HepG2 (cell line): ENCODE results near the gene SRCIN1. TPM values are rescaled to one million over a fixed set of nuclear protein-coding genes. Genes with fewer than 3 reads are reported as not detected.

Experiments
- CBX5 ChIP-seq: sonication (generic); formaldehyde crosslinking; IDR thresholded peaks from 2 replicates; pipeline ENCODE4 v1.4.0; 2020; ENCODE audit warnings: missing genetic modification reagents, borderline replicate concordance
- CENPX ChIP-seq: sonication (generic); formaldehyde crosslinking; IDR thresholded peaks from 2 replicates; pipeline ENCODE4 v1.9.0; 2021; ENCODE audit warnings: mild to moderate bottlenecking, missing genetic modification reagents, moderate library complexity
- HNF4A ChIP-seq: sonication (generic); formaldehyde crosslinking; IDR thresholded peaks from 2 replicates; pipeline ENCODE4 v1.4.0; 2020; ENCODE audit warnings: missing genetic modification reagents
- KDM5A ChIP-seq: fragments of 200-600 bp; sonication (generic); IDR thresholded peaks from 2 replicates; pipeline ENCODE4 v1.7.0; 2018; ENCODE audit warnings: antibody characterized with exemption, mild to moderate bottlenecking, low read length, borderline replicate concordance
- MAFG ChIP-seq: sonication (generic); formaldehyde crosslinking; IDR thresholded peaks from 2 replicates; pipeline ENCODE4 v1.5.1; 2020; ENCODE audit warnings: mild to moderate bottlenecking, missing genetic modification reagents
- MAFK ChIP-seq, 2 experiments: IDR thresholded peaks in 1 of 2; conservative IDR thresholded peaks in 1 of 2; 2 replicates each; pipeline ENCODE4 v1.6.1; 2011; ENCODE audit warnings: improper control_type of control experiment in 2 of 2, low read length in 2 of 2
- PCBP1 ChIP-seq: fragments of 200-400 bp; formaldehyde crosslinking; IDR thresholded peaks from 2 replicates; pipeline ENCODE4 v1.6.1; 2017; ENCODE audit warnings: mild to moderate bottlenecking, low read depth, low read length, borderline replicate concordance
- POLR2AphosphoS2 ChIP-seq: IDR thresholded peaks from 2 replicates; pipeline ENCODE4 v1.6.1; 2011; ENCODE audit warnings: low read depth, low read length, improper control_type of control experiment
- SPEN ChIP-seq: sonication (generic); formaldehyde crosslinking; IDR thresholded peaks from 2 replicates; pipeline ENCODE4 v1.5.1; 2020; ENCODE audit warnings: low read depth, mild to moderate bottlenecking, missing genetic modification reagents
- TBL1XR1 ChIP-seq: fragments of 150-350 bp; IDR thresholded peaks from 2 replicates; pipeline ENCODE4 v1.6.1; 2014; ENCODE audit warnings: borderline replicate concordance, low read length; ENCODE audit not compliant: partially characterized antibody
- XRCC5 ChIP-seq: fragments of 200-400 bp; formaldehyde crosslinking; optimal IDR thresholded peaks from 2 replicates; pipeline ENCODE3; 2017; ENCODE audit warnings: mild to moderate bottlenecking, low read length
- ZFYVE20 ChIP-seq: sonication (generic); formaldehyde crosslinking; IDR thresholded peaks from 2 replicates; pipeline ENCODE4 v1.8.0; 2023; ENCODE audit warnings: low read depth, mild to moderate bottlenecking, moderate library complexity, missing genetic modification reagents, borderline replicate concordance
- ZNF232 ChIP-seq: sonication (generic); formaldehyde crosslinking; IDR thresholded peaks from 2 replicates; pipeline ENCODE4 v1.4.0; 2020; ENCODE audit warnings: missing genetic modification reagents, borderline replicate concordance
- ZNF451 ChIP-seq: sonication (generic); formaldehyde crosslinking; IDR thresholded peaks from 2 replicates; pipeline ENCODE4 v1.5.0; 2020; ENCODE audit warnings: mild to moderate bottlenecking, missing genetic modification reagents
- ZNF768 ChIP-seq: sonication (generic); formaldehyde crosslinking; IDR thresholded peaks from 2 replicates; pipeline ENCODE4 v1.4.0; 2020; ENCODE audit warnings: missing genetic modification reagents
- polyA plus RNA-seq, 8 experiments: library from polyadenylated mRNA; depleted of rRNA in 3 of 8; stranded (reverse) in 7 of 8; unstranded in 1 of 8; fragments of >200 nt; fragmentation: Illumina TruSeq in 4 of 8; extraction: Trizol in 4 of 8; gene quantifications; 2 replicates each; pipeline versions ENCODE4 v1.2.1 to v1.2.3, GENCODE V29; 2011 to 2016; ENCODE audit warnings: low read depth in 4 of 8, missing spikeins in 1 of 8, mixed read lengths in 1 of 8; ENCODE audit not compliant: insufficient read depth in 1 of 8
- total RNA-seq, 5 experiments: library from RNA; depleted of rRNA; stranded (reverse); fragments of >200 nt; fragmentation: Illumina TruSeq; extraction: Trizol; gene quantifications; 2 replicates each; pipeline ENCODE4 v1.2.3, GENCODE V29; 2016; ENCODE audit warnings: low read depth in 1 of 5
- TF ChIP-seq, protein P1 (sequence below): sonication (generic); formaldehyde crosslinking; IDR thresholded peaks from 2 replicates; pipeline ENCODE4 v1.4.0; 2020; ENCODE audit warnings: mild to moderate bottlenecking, low read depth, missing genetic modification reagents
- TF ChIP-seq, protein P2 (sequence below): sonication (generic); formaldehyde crosslinking; IDR thresholded peaks from 2 replicates; pipeline ENCODE4 v1.8.0; 2022; ENCODE audit warnings: missing genetic modification reagents, mild to moderate bottlenecking, moderate library complexity, borderline replicate concordance
- TF ChIP-seq, protein P3 (sequence below): IDR thresholded peaks from 2 replicates; pipeline ENCODE4 v1.6.1; 2016; ENCODE audit warnings: mild to moderate bottlenecking
- TF ChIP-seq, protein P4 (sequence below): sonication (generic); formaldehyde crosslinking; IDR thresholded peaks from 2 replicates; pipeline ENCODE4 v1.4.0; 2020; ENCODE audit warnings: missing genetic modification reagents
- TF ChIP-seq, protein P5 (sequence below): sonication (generic); formaldehyde crosslinking; IDR thresholded peaks from 2 replicates; pipeline ENCODE4 v1.5.1; 2020; ENCODE audit warnings: mild to moderate bottlenecking, missing genetic modification reagents, moderate library complexity

SRCIN1 gene
- total and polyA plus RNA-seq, 2 of the 13 experiments (the other 11 are each of a cell fraction or from before 2014, with no cell fraction given) = 1.2 to 9.6 TPM

DNA sequence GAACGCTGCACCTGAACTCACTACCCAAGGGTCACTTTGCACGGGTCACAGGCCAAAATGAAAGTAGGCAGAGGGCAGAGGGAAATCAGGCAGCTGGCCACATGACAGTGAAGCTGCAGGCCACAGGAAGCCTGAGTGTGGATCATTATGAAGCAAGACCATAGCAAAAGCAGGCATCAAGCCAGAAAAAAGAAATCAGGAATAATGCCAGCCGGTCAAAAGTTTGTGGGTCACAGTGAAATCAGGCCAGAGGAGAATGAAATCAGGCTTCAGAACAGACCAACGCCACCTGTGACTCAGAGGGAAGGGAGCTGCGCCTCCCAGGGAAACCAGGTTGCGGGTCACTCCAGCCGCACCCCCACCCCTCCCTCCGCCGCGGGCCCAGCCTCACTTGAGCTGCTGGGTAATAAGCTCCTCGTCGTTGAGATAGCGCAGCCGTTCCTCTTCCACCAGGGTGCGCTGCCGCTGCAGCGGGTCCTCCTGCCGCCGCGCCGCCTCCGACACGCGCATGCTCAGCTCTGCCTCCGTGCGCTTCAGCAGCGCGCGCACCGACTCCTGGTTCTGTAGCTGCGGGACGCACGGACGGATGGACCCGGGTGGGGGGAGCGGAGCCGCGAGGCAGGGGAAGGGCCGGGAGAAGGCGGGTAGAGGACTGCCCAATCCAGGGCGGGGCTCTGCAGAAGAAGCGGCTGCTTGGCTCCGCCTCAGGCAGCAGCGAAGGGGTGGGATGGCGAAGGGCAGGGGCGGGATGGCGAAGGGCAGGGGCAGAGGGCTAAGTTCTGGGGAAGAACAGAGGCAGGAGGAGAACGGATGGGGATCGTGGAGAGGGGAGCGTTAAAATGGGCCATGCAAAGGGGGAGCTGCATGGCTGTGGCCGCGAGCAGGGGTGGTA is 47.7 kb downstream of the SRCIN1 start (continued):
- no peak for TF ChIP-seq POLR2AphosphoS2
- TF ChIP-seq CENPX = no peak
- TF ChIP-seq, protein P1, sequence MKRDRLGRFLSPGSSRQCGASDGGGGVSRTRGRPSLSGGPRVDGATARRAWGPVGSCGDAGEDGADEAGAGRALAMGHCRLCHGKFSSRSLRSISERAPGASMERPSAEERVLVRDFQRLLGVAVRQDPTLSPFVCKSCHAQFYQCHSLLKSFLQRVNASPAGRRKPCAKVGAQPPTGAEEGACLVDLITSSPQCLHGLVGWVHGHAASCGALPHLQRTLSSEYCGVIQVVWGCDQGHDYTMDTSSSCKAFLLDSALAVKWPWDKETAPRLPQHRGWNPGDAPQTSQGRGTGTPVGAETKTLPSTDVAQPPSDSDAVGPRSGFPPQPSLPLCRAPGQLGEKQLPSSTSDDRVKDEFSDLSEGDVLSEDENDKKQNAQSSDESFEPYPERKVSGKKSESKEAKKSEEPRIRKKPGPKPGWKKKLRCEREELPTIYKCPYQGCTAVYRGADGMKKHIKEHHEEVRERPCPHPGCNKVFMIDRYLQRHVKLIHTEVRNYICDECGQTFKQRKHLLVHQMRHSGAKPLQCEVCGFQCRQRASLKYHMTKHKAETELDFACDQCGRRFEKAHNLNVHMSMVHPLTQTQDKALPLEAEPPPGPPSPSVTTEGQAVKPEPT (CRISPR knock-in tag) = no peak
- TF ChIP-seq, protein P2, sequence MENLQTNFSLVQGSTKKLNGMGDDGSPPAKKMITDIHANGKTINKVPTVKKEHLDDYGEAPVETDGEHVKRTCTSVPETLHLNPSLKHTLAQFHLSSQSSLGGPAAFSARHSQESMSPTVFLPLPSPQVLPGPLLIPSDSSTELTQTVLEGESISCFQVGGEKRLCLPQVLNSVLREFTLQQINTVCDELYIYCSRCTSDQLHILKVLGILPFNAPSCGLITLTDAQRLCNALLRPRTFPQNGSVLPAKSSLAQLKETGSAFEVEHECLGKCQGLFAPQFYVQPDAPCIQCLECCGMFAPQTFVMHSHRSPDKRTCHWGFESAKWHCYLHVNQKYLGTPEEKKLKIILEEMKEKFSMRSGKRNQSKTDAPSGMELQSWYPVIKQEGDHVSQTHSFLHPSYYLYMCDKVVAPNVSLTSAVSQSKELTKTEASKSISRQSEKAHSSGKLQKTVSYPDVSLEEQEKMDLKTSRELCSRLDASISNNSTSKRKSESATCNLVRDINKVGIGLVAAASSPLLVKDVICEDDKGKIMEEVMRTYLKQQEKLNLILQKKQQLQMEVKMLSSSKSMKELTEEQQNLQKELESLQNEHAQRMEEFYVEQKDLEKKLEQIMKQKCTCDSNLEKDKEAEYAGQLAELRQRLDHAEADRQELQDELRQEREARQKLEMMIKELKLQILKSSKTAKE (CRISPR knock-in tag) = no peak
- peak; percentile 89; the same call in 1 of the 2 replicates for TF ChIP-seq CBX5 (CRISPR knock-in tag)
- peak; percentile 74 for TF ChIP-seq SPEN (CRISPR knock-in tag)
- TF ChIP-seq ZNF451 = 0 out of 2 replicates have a peak, but pooled peaks have one; percentile 54
- TF ChIP-seq, protein P3, sequence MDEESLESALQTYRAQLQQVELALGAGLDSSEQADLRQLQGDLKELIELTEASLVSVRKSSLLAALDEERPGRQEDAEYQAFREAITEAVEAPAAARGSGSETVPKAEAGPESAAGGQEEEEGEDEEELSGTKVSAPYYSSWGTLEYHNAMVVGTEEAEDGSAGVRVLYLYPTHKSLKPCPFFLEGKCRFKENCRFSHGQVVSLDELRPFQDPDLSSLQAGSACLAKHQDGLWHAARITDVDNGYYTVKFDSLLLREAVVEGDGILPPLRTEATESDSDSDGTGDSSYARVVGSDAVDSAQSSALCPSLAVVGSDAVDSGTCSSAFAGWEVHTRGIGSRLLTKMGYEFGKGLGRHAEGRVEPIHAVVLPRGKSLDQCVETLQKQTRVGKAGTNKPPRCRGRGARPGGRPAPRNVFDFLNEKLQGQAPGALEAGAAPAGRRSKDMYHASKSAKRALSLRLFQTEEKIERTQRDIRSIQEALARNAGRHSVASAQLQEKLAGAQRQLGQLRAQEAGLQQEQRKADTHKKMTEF = peak; percentile 73; the same call in 1 of the 2 replicates
- TF ChIP-seq KDM5A = no peak; the same call in 1 of the 2 replicates
- no peak for TF ChIP-seq MAFK (conservative IDR thresholded peaks at IDR 0.05 in 1 of 2, IDR thresholded peaks at IDR 0.05 in 1 of 2; ENCODE audit: low read length in 2 of 2)
- no peak for TF ChIP-seq HNF4A (CRISPR knock-in tag)
- no peak; the same call in 1 of the 2 replicates for TF ChIP-seq ZFYVE20 (CRISPR knock-in tag)
- no peak for TF ChIP-seq PCBP1
- TF ChIP-seq MAFG (CRISPR knock-in tag) = no peak
- TF ChIP-seq XRCC5 = peak; percentile 99
- TF ChIP-seq ZNF232 (CRISPR knock-in tag) = no peak
- TF ChIP-seq ZNF768 (CRISPR knock-in tag) = peak; percentile 65; the same call in 1 of the 2 replicates
- TF ChIP-seq, protein P4, sequence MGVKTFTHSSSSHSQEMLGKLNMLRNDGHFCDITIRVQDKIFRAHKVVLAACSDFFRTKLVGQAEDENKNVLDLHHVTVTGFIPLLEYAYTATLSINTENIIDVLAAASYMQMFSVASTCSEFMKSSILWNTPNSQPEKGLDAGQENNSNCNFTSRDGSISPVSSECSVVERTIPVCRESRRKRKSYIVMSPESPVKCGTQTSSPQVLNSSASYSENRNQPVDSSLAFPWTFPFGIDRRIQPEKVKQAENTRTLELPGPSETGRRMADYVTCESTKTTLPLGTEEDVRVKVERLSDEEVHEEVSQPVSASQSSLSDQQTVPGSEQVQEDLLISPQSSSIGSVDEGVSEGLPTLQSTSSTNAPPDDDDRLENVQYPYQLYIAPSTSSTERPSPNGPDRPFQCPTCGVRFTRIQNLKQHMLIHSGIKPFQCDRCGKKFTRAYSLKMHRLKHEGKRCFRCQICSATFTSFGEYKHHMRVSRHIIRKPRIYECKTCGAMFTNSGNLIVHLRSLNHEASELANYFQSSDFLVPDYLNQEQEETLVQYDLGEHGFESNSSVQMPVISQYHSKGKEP = no peak
- no peak for TF ChIP-seq TBL1XR1
- TF ChIP-seq, protein P5, sequence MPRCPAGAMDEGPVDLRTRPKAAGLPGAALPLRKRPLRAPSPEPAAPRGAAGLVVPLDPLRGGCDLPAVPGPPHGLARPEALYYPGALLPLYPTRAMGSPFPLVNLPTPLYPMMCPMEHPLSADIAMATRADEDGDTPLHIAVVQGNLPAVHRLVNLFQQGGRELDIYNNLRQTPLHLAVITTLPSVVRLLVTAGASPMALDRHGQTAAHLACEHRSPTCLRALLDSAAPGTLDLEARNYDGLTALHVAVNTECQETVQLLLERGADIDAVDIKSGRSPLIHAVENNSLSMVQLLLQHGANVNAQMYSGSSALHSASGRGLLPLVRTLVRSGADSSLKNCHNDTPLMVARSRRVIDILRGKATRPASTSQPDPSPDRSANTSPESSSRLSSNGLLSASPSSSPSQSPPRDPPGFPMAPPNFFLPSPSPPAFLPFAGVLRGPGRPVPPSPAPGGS (CRISPR knock-in tag) = peak; percentile 86; the same call in 1 of the 2 replicates
